ENCODE measurements around the gene TCERG1L.
"Not testable (repeated sequence)": the region's sequence is repeated elsewhere in the genome, so short reads cannot be mapped to it uniquely, and the experiment has no call there.

The TCERG1L gene

GRCh38 chr10:131162866-131163843, 148.4 kb downstream of the TCERG1L start:
- DNase-seq (ENCODE audit: low read depth), result no peak

GRCh38 chr10:131162211-131162610, 149.3 kb downstream of the TCERG1L start:
- DNase-seq (ENCODE audit: low read depth), result no peak

GRCh38 chr10:131161087-131161486, 150.4 kb downstream of the TCERG1L start:
- DNase-seq (ENCODE audit: low read depth), result no peak

GRCh38 chr10:131160219-131160875, 151.2 kb downstream of the TCERG1L start:
- DNase-seq (ENCODE audit: low read depth), result no peak

- no peak for DNase-seq (ENCODE audit: low read depth)
Observed at GRCh38 chr10:131159771-131160170, 151.8 kb downstream of the TCERG1L start.

GRCh38 chr10:131158695-131159094, 152.8 kb downstream of the TCERG1L start:
- DNase-seq (ENCODE audit: low read depth), result no peak

- no peak for DNase-seq (ENCODE audit: low read depth)
Observed at GRCh38 chr10:131157899-131158298, 153.6 kb downstream of the TCERG1L start.

- DNase-seq (ENCODE audit: low read depth), result no peak
Observed at GRCh38 chr10:131155876-131156230, 155.7 kb downstream of the TCERG1L start.

- no peak for DNase-seq (ENCODE audit: low read depth)
Observed at GRCh38 chr10:131155218-131155875, 156.2 kb downstream of the TCERG1L start.

GRCh38 chr10:131154306-131155025, 157.1 kb downstream of the TCERG1L start:
- DNase-seq (ENCODE audit: low read depth), result no peak

GRCh38 chr10:131152456-131152855, 159.1 kb downstream of the TCERG1L start:
- DNase-seq (ENCODE audit: low read depth), result not testable (repeated sequence)

- DNase-seq (ENCODE audit: low read depth), result no peak
Observed at GRCh38 chr10:131150126-131150525, 161.4 kb downstream of the TCERG1L start.

- DNase-seq (ENCODE audit: low read depth), result no peak
Observed at GRCh38 chr10:131149586-131149985, 161.9 kb downstream of the TCERG1L start.

GRCh38 chr10:131149111-131149510, 162.4 kb downstream of the TCERG1L start:
- DNase-seq (ENCODE audit: low read depth), result no peak

GRCh38 chr10:131148270-131148669, 163.3 kb downstream of the TCERG1L start:
- DNase-seq (ENCODE audit: low read depth), result no peak

- no peak for DNase-seq (ENCODE audit: low read depth)
Observed at GRCh38 chr10:131147301-131147975, 164.1 kb downstream of the TCERG1L start.

GRCh38 chr10:131146790-131147189, 164.7 kb downstream of the TCERG1L start:
- no peak for DNase-seq (ENCODE audit: low read depth)

- no peak for DNase-seq (ENCODE audit: low read depth)
Observed at GRCh38 chr10:131145756-131146155, 165.8 kb downstream of the TCERG1L start.

- DNase-seq (ENCODE audit: low read depth), result no peak
Observed at GRCh38 chr10:131144711-131145375, 166.7 kb downstream of the TCERG1L start.

GRCh38 chr10:131144196-131144595, 167.3 kb downstream of the TCERG1L start:
- no peak for DNase-seq (ENCODE audit: low read depth)

All from stimulated activated CD8-positive, alpha-beta memory T cell treated with anti-CD3 and anti-CD28 coated beads, Interleukin-12 subunit alpha, Interleukin-12 subunit beta, amount 100 ng/mL, for 4 hours (primary cell).